ENCODE results near the gene KCNH2.

KCNH2 gene

DNA sequence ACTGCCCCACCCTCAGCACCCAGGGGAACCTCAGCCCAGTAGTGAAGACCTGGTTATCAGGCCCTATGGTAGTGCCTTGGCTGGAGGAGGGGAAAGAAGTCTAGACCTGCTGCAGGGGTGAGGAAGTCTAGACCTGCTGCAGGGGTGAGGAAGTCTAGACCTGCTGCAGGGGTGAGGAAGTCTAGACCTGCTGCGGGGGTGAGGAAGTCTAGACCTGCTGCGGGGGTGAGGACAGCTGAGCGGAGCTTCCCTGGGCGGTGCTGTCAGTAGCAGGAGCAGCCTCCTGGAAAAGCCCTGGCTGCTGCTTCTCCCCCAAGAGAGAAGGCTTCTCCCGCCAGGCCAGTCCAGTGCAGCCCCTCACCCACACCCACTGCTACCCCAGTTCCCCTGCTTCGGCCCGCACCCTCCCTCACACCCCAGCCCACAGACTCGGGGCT lies 19.0 kb upstream of the KCNH2 start:
- DNase-seq (ENCODE audit: low spot score): no peak
- H3K27ac ChIP-seq: no peak overlapping the region
- TF ChIP-seq, protein P1, sequence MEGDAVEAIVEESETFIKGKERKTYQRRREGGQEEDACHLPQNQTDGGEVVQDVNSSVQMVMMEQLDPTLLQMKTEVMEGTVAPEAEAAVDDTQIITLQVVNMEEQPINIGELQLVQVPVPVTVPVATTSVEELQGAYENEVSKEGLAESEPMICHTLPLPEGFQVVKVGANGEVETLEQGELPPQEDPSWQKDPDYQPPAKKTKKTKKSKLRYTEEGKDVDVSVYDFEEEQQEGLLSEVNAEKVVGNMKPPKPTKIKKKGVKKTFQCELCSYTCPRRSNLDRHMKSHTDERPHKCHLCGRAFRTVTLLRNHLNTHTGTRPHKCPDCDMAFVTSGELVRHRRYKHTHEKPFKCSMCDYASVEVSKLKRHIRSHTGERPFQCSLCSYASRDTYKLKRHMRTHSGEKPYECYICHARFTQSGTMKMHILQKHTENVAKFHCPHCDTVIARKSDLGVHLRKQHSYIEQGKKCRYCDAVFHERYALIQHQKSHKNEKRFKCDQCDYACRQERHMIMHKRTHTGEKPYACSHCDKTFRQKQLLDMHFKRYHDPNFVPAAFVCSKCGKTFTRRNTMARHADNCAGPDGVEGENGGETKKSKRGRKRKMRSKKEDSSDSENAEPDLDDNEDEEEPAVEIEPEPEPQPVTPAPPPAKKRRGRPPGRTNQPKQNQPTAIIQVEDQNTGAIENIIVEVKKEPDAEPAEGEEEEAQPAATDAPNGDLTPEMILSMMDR (conservative IDR thresholded peaks at IDR 0.05; ENCODE audit: low read depth): no peak
- ChIA-PET POLR2A (ENCODE audit: low non-redundant PET) (no interaction called here), CTCF (no interaction called here)

DNA sequence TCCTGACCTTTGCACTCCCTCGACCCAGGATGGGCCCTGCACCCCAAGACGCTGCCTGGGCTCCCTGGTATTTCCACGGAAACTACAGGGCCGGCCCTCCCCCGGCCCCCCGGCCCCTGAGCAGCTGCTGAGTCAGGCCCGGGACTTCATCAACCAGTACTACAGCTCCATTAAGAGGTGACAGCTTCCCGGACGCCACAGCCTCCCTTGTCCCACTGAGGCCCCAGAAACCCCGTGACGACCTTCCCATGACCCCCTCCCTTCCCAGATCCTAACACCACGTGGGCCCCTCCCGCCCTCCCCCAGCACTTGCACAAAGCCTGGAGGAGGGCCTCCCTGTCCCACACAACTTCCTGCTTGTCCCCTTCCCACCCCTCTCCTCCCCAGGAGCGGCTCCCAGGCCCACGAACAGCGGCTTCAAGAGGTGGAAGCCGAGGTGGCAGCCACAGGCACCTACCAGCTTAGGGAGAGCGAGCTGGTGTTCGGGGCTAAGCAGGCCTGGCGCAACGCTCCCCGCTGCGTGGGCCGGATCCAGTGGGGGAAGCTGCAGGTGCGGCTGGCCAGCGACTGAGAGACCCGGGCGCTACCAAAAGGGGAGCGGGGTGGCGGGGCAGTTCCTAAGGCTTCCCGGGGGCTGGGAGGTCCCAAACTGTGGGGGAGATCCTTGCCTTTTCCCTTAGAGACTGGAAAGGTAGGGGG lies 18.4 kb upstream of the KCNH2 start:
- POLR2A ChIA-PET (ENCODE audit: low non-redundant PET): no interaction called here
- H3K27ac ChIP-seq: no peak overlapping the region
- DNase-seq (ENCODE audit: low spot score): no peak
- TF ChIP-seq, protein P1 (conservative IDR thresholded peaks at IDR 0.05; ENCODE audit: low read depth): no peak
- CTCF ChIA-PET: interaction anchor here (0.6 kb wide), 1 partner anchor 12 kb away, joined by 3 read pairs; no protein-coding TSS in a partner anchor

DNA sequence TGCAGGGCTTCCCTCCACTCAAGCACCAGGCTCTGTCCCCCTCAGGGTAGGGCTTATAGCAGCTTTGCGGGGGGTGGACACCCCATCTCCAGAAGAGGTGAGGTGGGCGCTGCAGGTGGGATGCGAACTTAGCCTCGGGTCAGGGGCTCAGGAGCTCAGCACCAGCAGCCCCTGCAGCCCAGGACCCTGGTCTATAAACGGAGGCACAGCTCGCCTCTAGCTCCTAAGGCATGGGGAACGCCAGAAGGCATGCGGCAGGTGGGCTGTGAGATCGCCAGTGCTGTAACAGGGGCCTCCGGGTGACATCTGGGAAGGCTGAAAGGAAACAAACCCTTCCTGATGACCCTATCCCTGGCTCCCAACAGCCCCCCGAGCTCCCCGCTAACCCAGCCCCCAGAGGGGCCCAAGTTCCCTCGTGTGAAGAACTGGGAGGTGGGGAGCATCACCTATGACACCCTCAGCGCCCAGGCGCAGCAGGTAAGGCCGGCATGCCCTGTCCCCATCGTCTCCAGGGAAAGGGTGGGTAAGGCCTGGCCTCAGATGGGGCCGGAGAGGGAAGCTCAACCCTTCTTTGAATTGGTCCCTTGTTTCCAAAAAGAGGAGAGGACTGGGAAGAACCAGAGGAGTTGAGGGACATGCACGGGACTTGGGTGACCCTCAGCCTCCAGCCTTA lies 16.9 kb upstream of the KCNH2 start:
- POLR2A ChIA-PET (ENCODE audit: low non-redundant PET): no interaction called here
- no peak overlapping the region for H3K27ac ChIP-seq

DNA sequence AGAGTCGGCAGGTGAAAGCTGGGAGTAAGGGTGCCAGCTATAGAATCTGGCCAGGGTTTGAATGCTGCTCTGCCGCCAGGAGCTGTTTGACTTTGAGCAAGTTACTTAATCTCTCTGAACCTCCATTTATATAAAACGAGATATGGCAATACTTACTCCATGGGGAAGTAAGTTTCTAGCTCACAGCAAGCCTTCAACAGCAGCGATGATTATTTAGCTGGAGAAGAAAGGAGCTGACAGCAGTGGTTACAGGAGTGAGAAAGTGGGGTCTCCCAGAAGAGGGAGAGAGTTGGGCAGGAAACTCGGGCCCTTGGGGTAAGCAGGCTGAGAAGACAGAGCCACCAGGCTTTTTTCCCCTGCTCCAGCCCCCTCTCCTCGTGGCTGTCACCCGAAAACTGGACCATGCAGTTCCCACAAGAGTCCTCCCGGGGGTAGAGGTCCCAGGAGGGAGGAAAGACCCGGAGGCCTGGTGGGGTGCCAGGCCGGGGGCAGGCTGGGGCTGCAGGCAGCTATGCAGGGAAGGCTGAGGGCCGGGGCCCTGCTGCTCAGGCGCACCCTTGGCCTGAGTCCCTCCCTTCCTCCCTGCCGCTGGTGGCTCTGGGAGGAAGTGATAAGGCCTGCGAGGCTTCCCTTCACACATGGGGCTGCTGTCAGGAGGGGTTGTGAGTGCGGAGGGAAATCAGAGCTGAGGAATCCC lies 16.2 kb upstream of the KCNH2 start:
- TF ChIP-seq, protein P1 (conservative IDR thresholded peaks at IDR 0.05; ENCODE audit: low read depth): no peak
- DNase-seq (ENCODE audit: low spot score): no peak
- no peak overlapping the region for H3K27ac ChIP-seq
- ChIA-PET CTCF (interaction anchor here (0.5 to 1.0 kb wide), 2 partner anchors 96 to 449 kb away, joined by 3 read pairs; no protein-coding TSS in a partner anchor), POLR2A (ENCODE audit: low non-redundant PET) (no interaction called here)

More for the DNA sequence above, 16.9 kb upstream of the KCNH2 start:
- DNase-seq (ENCODE audit: low spot score): no peak
- CTCF ChIA-PET: interaction anchor here (0.5 to 0.6 kb wide), 2 partner anchors 14 to 449 kb away, joined by 3 to 5 read pairs; no protein-coding TSS in a partner anchor
- TF ChIP-seq, protein P1 (conservative IDR thresholded peaks at IDR 0.05; ENCODE audit: low read depth): no peak

DNA sequence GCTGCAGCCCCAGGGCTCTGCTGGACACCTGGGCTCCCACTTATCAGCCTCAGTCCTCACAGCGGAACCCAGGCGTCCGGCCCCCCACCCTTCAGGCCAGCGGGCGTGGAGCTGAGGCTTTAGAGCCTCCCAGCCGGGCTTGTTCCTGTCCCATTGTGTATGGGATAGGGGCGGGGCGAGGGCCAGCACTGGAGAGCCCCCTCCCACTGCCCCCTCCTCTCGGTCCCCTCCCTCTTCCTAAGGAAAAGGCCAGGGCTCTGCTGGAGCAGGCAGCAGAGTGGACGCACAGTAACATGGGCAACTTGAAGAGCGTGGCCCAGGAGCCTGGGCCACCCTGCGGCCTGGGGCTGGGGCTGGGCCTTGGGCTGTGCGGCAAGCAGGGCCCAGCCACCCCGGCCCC lies 15.4 kb upstream of the KCNH2 start:
- no peak overlapping the region for H3K27ac ChIP-seq
- no peak for DNase-seq (ENCODE audit: low spot score)
- CTCF ChIA-PET: interaction anchor here (1.0 kb wide), 1 partner anchor 95 kb away, joined by 3 read pairs; no protein-coding TSS in a partner anchor
- TF ChIP-seq, protein P1 (conservative IDR thresholded peaks at IDR 0.05; ENCODE audit: low read depth): no peak
- POLR2A ChIA-PET (ENCODE audit: low non-redundant PET): no interaction called here

DNA sequence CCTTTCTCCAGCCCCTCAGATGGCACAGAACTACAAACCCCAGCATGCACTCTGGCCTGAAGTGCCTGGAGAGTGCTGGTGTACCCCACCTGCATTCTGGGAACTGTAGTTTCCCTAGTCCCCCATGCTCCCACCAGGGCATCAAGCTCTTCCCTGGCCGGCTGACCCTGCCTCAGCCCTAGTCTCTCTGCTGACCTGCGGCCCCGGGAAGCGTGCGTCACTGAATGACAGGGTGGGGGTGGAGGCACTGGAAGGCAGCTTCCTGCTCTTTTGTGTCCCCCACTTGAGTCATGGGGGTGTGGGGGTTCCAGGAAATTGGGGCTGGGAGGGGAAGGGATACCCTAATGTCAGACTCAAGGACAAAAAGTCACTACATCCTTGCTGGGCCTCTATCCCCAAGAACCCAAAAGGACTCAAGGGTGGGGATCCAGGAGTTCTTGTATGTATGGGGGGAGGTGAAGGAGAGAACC lies 14.7 kb upstream of the KCNH2 start:
- POLR2A ChIA-PET (ENCODE audit: low non-redundant PET): no interaction called here
- TF ChIP-seq, protein P1 (conservative IDR thresholded peaks at IDR 0.05; ENCODE audit: low read depth): no peak
- DNase-seq (ENCODE audit: low spot score): no peak
- CTCF ChIA-PET: no interaction called here
- no peak overlapping the region for H3K27ac ChIP-seq
